Vagina (tissue), 2 donors: Measurements from ENCODE around the gene RNASE4.

ENCODE experiments used
- CTCF ChIP-seq, 3 experiments: fragments of 450-650 bp in 2 of 3; fragments of 200-600 bp in 1 of 3; sonication (generic) in 1 of 3; IDR thresholded peaks; one replicate each; pipeline ENCODE4 v1.5.1; 2017 to 2019; ENCODE audit warnings: antibody characterized with exemption in 3 of 3, mild to moderate bottlenecking in 2 of 3, moderate library complexity in 2 of 3
- POLR2A ChIP-seq, 2 donors: fragments of 450-650 bp; IDR thresholded peaks; one replicate each; pipeline ENCODE4 v1.6.1; 2017; ENCODE audit warnings: antibody characterized with exemption in 2 of 2, mild to moderate bottlenecking in 2 of 2, moderate library complexity in 2 of 2

GRCh38 chr14:20734430-20734806, 50.1 kb downstream of the RNASE4 start:
- TF ChIP-seq CTCF (IDR thresholded peaks at IDR 0.05) (no peak), POLR2A (IDR thresholded peaks at IDR 0.05) (no peak)
